Activated CD4-positive, alpha-beta T cell treated with anti-CD3 and anti-CD28 coated beads for 36 hours (primary cell): ENCODE measurements around the gene OR5AS1. TPM values are rescaled to one million over a fixed set of nuclear protein-coding genes. Genes with fewer than 3 reads are reported as not detected.
"Not testable (repeated sequence)": the region's sequence is repeated elsewhere in the genome, so short reads cannot be mapped to it uniquely, and the experiment has no call there.

Source experiments
- ATAC-seq: fragments of 200-7000 bp; cut with Tn5 transposase; one replicate; pipeline ENCODE4 v1.10.0; 2021; ENCODE audit warnings: mild to moderate bottlenecking, moderate library complexity
- CTCF ChIA-PET: fragments of 350-600 bp; sonication (Branson Sonifier 250); formaldehyde crosslinking; loops from one replicate; lab custom pipeline; 2021; ENCODE audit warnings: antibody characterized with exemption; lab: Charles Lee
- POLR2A ChIA-PET: fragments of 350-600 bp; sonication (Branson Sonifier 250); formaldehyde crosslinking; loops from one replicate; lab custom pipeline; 2021; ENCODE audit warnings: antibody characterized with exemption, inconsistent platforms; lab: Charles Lee
- DNase-seq: peaks from one replicate; pipeline ENCODE4 v3.0.0-alpha.2; 2020
- H3K27ac Mint-ChIP-seq: one replicate; pipeline ENCODE4 v1.8.0; 2021; ENCODE audit warnings: mixed read lengths
- H3K27me3 Mint-ChIP-seq: one replicate; pipeline ENCODE4 v1.8.0; 2021; ENCODE audit warnings: mixed read lengths
- H3K36me3 Mint-ChIP-seq: one replicate; pipeline ENCODE4 v1.8.0; 2021; ENCODE audit warnings: low read depth, mixed read lengths
- H3K4me1 Mint-ChIP-seq: one replicate; pipeline ENCODE4 v1.8.0; 2021; ENCODE audit warnings: mixed read lengths
- H3K4me3 Mint-ChIP-seq: one replicate; pipeline ENCODE4 v1.8.0; 2021; ENCODE audit warnings: mild to moderate bottlenecking, moderate library complexity, mixed read lengths
- H3K9me3 Mint-ChIP-seq: one replicate; pipeline ENCODE4 v1.8.0; 2021; ENCODE audit warnings: low read depth, mixed read lengths
- intact Hi-C, 2 experiments: fragments of 100-400 bp; cut with DNase I in 1 of 2; cut with micrococcal nuclease in 1 of 2; formaldehyde crosslinking; loops; one replicate each; pipeline versions ENCODE4 v1.14.2 to v1.15.1; 2022 to 2024; cut with DNase I, micrococcal nuclease
- total RNA-seq, 2 experiments: library from RNA; stranded (reverse); gene quantifications; one replicate each; pipeline ENCODE4 v1.2.3, GENCODE V29; 2021

The OR5AS1 gene
- not detected for total RNA-seq

DNA sequence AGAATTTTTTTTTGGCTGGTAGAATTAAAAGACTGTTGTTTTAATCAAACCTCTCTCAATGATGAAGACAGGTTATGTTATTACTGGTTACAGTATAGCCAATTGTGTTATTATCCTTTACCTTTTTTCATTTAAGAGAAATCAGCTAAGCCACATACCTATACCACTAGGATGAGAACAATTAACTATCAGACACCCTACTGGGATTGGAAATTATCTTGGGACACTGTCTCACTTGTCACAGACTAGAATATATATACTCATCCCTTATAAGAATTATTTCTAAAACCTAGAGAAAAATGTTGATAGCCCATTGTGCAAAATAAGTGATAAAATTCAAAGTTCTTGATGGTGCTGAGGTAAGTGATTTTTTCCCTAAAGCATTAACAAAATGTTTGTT, at the start of gene OR5AS1:
Gene OR5AS1, plus strand, starts transcription at position 301 of the 400 bp plus-strand sequence. CDS start 2,765 bp downstream, outside the sequence.
- ATAC-seq, result no peak
- no peaks in the 10 kb centered on the region for H3K27me3 Mint-ChIP-seq
- intact Hi-C loops, result no loop called here
- DNase-seq, result no peak
- peaks cover 9% of the 10 kb centered on the region for H3K9me3 Mint-ChIP-seq
- no peaks in the 10 kb centered on the region for H3K4me1 Mint-ChIP-seq
- H3K27ac Mint-ChIP-seq, result no peak within 1 kb of the TSS
- H3K4me3 Mint-ChIP-seq, result no peak within 1 kb of the TSS
- H3K36me3 Mint-ChIP-seq, result no peaks in the 10 kb centered on the region
- ChIA-PET CTCF (no interaction called here), POLR2A (no interaction called here)

DNA sequence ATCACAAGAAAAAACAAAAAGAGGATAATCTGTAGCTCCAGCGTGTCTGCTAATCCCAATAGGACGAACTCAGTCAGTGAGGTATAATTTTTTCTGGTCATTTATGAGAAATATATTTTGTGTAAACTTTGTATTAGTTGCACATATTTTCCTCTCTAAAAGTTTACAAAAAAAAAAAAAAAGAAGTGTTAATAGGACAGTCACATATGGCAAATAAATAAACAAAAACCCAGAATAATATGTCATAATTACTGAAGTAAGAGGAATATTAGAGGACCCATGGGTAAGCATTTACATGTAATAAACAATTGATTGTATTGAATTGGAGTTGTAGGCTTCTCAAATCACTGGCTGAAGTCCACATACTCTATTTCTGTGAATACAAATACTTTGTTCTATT, 32.9 kb upstream of the OR5AS1 start, which contains the start of gene OR5F1:
Gene OR5F1, minus strand, starts transcription at position 101 of the 400 bp plus-strand sequence. Its CDS starts 0 bp downstream, at position 101.
- DNase-seq, result no peak
- ChIA-PET CTCF (no interaction called here), POLR2A (no interaction called here)
- Mint-ChIP-seq H3K36me3 (no peaks in the 10 kb centered on the region), H3K9me3 (peaks cover 17% of the 10 kb centered on the region), H3K27me3 (no peaks in the 10 kb centered on the region), H3K4me3 (no peak within 1 kb of the TSS), H3K27ac (no peak within 1 kb of the TSS), H3K4me1 (no peaks in the 10 kb centered on the region)
- intact Hi-C loops, result no loop called here
- no peak for ATAC-seq

DNA sequence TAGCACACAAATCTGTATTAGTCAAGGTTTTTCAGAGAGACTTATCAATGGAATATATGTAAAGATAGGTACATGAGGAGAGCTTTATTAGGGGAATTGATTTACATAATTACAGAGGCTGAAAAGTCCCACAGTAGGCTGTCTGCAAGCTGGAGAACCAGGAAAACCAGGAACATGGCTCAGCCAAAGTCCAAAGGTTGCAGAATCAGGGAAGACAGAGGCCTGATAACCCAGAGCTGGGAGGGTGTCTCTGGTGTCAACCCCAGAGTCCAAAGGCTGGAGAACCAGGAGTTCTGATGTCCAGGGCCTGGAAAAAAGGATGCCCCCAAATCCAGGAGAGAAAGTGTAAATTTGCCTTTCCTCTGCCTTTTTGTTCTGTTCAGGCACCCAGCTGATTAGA, 16.7 kb upstream of the OR5AS1 start:
- Mint-ChIP-seq H3K9me3 (peaks cover 24% of the 10 kb centered on the region), H3K36me3 (no peaks in the 10 kb centered on the region), H3K4me1 (no peaks in the 10 kb centered on the region), H3K27me3 (no peaks in the 10 kb centered on the region), H3K4me3 (no peak overlapping the region), H3K27ac (no peak overlapping the region)
- DNase-seq (no peak), ATAC-seq (no peak)
- POLR2A ChIA-PET, result no interaction called here
- CTCF ChIA-PET, result no interaction called here
- intact Hi-C loops, result no loop called here

DNA sequence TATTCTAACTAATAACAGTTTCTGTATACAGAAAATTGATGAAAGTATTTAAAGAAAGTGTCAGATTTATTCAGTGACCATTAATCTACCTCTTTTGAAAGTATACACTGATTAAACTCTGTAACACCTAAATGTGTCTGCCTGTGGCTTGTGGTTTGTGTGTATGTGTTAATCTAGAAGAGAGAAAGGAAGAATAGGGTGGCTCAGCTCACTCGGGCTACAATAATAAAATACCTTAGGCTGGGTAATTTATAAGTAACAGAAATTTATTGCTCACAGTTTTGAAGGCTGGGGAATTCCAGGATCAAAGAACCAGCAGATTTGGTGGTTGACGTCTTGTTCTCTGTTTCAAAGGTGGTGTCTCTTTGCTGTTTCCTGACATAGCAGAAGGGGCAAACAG, 13.6 kb upstream of the OR5AS1 start:
- no peak overlapping the region for H3K4me3 Mint-ChIP-seq
- intact Hi-C loops, result no loop called here
- no peak overlapping the region for H3K27ac Mint-ChIP-seq
- peaks cover 20% of the 10 kb centered on the region for H3K9me3 Mint-ChIP-seq
- no peaks in the 10 kb centered on the region for H3K27me3 Mint-ChIP-seq
- no peak for DNase-seq
- no peaks in the 10 kb centered on the region for H3K36me3 Mint-ChIP-seq
- H3K4me1 Mint-ChIP-seq, result no peaks in the 10 kb centered on the region
- ATAC-seq, result no peak
- POLR2A ChIA-PET, result no interaction called here
- CTCF ChIA-PET, result no interaction called here

DNA sequence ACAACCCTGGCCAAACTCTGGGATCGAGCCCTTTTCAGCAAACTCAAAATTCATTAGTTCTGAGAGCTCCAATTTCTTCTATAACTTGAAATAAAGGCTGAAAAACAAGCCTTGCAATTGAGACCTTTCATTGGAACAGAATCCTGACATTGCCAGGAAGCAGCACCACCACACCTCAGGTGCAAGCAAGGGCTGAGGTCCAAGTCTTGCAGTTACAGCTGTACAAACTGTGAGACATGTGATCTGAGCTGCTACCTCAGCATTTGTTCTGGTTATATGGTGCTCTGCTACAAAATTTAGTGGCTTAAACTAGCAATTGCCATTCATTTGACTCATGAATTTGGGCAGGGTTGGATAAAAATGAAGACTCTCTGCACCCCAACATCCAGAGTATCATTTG, 18.1 kb downstream of the OR5AS1 start:
- Mint-ChIP-seq H3K27me3 (no peaks in the 10 kb centered on the region), H3K4me1 (no peaks in the 10 kb centered on the region), H3K9me3 (peaks cover 10% of the 10 kb centered on the region), H3K27ac (no peak overlapping the region), H3K36me3 (no peaks in the 10 kb centered on the region), H3K4me3 (no peak overlapping the region)
- ChIA-PET POLR2A (no interaction called here), CTCF (no interaction called here)
- intact Hi-C loops, result no loop called here
- DNase-seq (no peak), ATAC-seq (no peak)

DNA sequence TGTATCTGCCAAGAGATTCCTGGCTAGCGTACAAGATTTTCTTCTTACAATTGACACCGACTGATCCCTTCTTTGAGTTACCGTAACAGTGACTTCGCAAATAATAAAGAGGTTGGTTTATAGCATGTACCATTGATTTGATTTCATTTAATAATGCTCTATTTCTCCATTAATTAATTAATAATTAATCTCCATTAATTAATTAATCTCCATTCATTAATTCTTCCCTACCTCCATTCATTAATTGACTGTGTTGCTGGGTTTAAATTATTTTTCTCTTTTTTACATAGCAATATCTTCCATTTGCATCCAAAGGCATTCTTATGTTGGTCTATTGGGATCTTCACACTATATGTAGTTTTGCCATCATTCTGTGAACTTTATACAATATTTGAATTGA, 21.0 kb downstream of the OR5AS1 start:
- Mint-ChIP-seq H3K27ac (no peak overlapping the region), H3K27me3 (no peaks in the 10 kb centered on the region), H3K36me3 (no peaks in the 10 kb centered on the region), H3K4me3 (no peak overlapping the region), H3K9me3 (peaks cover 2% of the 10 kb centered on the region), H3K4me1 (no peaks in the 10 kb centered on the region)
- intact Hi-C loops, result no loop called here
- DNase-seq, result no peak
- no peak for ATAC-seq
- CTCF ChIA-PET, result interaction anchor here (1.0 kb wide), 1 partner anchor 20 kb away, joined by 3 read pairs; no protein-coding TSS in a partner anchor
- POLR2A ChIA-PET, result no interaction called here

DNA sequence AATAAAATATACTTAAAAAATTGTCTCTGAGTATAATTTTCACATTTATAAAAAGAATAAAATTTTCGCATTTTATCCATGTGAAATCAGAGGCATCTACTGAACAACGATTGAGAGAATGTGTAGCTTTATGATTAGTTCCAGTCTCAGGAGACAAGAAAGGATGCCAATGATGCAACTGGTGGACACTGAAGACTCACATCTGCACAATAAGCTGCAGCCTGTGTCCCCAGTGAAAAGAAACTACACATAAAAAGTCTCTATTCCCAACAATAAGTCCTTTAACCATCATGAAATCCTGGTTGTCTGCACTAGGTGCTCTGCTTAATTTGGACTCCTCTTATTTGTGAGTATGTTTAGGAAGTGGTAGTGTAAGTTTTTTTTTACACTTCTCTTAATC, 22.0 kb downstream of the OR5AS1 start:
- CTCF ChIA-PET, result no interaction called here
- Mint-ChIP-seq H3K9me3 (peaks cover 5% of the 10 kb centered on the region), H3K27me3 (no peaks in the 10 kb centered on the region), H3K36me3 (no peaks in the 10 kb centered on the region), H3K4me3 (no peak overlapping the region), H3K4me1 (no peaks in the 10 kb centered on the region), H3K27ac (no peak overlapping the region)
- intact Hi-C loops, result no loop called here
- DNase-seq, result no peak
- no peak for ATAC-seq
- POLR2A ChIA-PET, result no interaction called here

DNA sequence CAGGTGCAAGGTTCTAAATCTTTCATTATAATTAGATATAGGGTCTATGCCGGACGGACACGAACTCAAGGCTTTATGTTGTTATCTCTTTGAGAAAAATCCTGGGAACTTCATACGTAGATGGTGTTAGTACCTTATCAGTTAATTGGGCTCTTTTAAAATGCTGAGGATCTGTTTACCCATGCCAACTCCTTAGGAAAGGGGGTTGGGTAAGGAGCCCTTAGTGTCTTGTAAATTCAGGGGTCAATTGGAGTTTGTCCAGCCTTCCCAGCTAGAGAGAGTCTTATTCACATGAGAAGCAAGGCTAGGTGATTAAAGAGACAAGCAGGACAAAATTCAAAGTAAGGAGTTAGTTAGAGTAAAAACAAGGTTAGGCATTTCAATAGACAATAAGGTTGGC, 28.9 kb downstream of the OR5AS1 start:
- H3K27ac Mint-ChIP-seq, H3K36me3 Mint-ChIP-seq, DNase-seq, H3K4me3 Mint-ChIP-seq, intact Hi-C loops, H3K4me1 Mint-ChIP-seq, CTCF ChIA-PET, ATAC-seq, POLR2A ChIA-PET, H3K27me3 Mint-ChIP-seq: not testable (repeated sequence)
- H3K9me3 Mint-ChIP-seq, result peaks cover 19% of the 10 kb centered on the region

DNA sequence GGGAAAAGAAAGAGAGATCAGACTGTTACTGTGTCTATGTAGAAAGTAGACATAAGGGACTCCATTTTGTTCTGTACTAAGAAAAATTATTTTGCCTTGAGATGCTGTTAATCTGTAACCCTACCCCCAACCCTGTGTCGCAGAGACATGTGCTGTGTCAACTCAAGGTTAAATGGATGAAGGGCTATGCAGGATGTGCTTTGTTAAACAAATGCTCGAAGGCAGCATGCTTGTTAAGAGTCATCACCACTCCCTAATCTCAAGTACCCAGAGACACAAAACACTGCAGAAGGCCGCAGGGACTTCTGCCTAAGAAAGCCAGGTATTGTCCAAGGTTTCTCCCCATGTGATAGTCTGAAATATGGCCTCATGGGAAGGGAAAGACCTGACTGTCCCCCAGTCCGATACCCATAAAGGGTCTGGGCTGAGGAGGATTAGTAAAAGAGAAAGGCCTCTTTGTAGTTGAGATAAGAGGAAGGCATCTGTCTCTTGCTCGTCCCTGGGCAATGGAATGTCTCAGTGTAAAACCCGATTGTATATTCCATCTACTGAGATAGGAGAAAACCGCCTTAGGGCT, 30.3 kb downstream of the OR5AS1 start:
- H3K4me3 Mint-ChIP-seq, H3K27me3 Mint-ChIP-seq, H3K27ac Mint-ChIP-seq, ATAC-seq, CTCF ChIA-PET, POLR2A ChIA-PET, H3K4me1 Mint-ChIP-seq, H3K36me3 Mint-ChIP-seq, DNase-seq, intact Hi-C loops: not testable (repeated sequence)
- H3K9me3 Mint-ChIP-seq, result peaks cover 19% of the 10 kb centered on the region

DNA sequence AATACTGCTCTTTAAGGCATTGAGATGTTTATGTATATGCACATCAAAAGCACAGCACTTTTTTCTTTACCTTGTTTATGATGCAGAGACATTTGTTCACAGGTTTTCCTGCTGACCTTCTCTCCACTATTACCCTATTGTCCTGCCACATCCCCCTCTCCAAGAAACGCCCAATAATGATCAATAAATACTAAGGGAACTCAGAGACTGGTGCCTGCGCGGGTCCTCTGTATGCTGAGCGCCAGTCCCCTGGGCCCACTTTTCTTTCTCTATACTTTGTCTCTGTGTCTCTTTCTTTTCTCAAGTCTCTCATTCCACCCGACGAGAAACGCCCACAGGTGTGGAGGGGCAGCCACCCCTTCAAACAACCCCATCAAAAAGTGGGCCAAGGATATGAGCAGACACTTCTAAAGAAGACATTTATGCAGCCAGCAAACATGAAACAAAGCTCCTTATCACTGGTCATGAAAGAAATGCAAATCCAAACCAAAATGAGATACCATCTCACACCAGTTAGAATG, 30.9 kb downstream of the OR5AS1 start:
- DNase-seq, POLR2A ChIA-PET, H3K27me3 Mint-ChIP-seq, H3K27ac Mint-ChIP-seq, CTCF ChIA-PET, ATAC-seq, intact Hi-C loops, H3K36me3 Mint-ChIP-seq, H3K4me3 Mint-ChIP-seq, H3K4me1 Mint-ChIP-seq: not testable (repeated sequence)
- H3K9me3 Mint-ChIP-seq, result peaks cover 19% of the 10 kb centered on the region

DNA sequence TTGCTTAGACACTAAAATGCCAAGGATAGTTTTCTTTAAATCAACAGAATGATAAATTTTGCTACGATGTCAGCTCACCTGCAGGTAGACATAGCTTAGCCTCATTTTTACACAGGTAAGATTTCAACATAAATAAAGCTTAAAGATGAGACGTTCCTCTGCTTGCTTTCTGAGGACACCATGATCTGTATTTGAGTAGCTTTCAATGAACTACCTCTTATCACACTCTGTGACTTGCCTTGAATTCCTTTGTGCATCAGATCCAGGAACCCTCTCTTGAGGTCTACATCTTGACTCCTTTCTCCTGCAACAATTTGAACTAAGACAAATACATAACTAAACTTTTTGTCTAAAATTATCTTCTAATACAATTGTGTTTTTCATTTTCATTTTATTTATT, 39.5 kb downstream of the OR5AS1 start:
- no peak overlapping the region for H3K27ac Mint-ChIP-seq
- no peaks in the 10 kb centered on the region for H3K27me3 Mint-ChIP-seq
- H3K36me3 Mint-ChIP-seq, result no peaks in the 10 kb centered on the region
- H3K9me3 Mint-ChIP-seq, result peaks cover 12% of the 10 kb centered on the region
- CTCF ChIA-PET, result no interaction called here
- intact Hi-C loops, result no loop called here
- no peaks in the 10 kb centered on the region for H3K4me1 Mint-ChIP-seq
- DNase-seq (no peak), ATAC-seq (no peak)
- no peak overlapping the region for H3K4me3 Mint-ChIP-seq
- POLR2A ChIA-PET, result no interaction called here
